Measurements from ENCODE around the gene VSIG8.

Gene VSIG8

GRCh38 chr1:159828176-159828575 lies 34.3 kb downstream of the VSIG8 start:
- no peak for DNase-seq

DNA sequence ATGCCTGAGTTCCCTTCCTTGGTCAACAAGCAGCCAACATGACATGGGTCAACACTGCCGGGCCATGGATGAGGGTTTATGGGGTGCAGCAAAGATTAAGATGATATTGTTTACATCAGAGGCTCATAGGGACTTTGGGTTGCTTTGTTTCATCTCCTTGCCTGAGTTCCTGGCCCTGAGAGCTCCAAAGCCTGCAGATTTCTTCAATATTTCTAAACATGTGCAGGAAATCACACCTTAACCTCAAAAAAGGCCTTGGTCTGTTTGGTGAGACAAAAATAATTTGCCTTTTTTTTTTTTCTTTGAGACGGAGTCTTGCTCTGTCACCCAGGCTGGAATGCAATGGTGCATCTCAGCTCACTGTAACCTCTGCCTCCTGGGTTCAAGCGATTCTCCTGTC lies 34.9 kb downstream of the VSIG8 start:
- no peak for DNase-seq

GRCh38 chr1:159827102-159827490 lies 35.4 kb downstream of the VSIG8 start:
- no peak for DNase-seq

DNA sequence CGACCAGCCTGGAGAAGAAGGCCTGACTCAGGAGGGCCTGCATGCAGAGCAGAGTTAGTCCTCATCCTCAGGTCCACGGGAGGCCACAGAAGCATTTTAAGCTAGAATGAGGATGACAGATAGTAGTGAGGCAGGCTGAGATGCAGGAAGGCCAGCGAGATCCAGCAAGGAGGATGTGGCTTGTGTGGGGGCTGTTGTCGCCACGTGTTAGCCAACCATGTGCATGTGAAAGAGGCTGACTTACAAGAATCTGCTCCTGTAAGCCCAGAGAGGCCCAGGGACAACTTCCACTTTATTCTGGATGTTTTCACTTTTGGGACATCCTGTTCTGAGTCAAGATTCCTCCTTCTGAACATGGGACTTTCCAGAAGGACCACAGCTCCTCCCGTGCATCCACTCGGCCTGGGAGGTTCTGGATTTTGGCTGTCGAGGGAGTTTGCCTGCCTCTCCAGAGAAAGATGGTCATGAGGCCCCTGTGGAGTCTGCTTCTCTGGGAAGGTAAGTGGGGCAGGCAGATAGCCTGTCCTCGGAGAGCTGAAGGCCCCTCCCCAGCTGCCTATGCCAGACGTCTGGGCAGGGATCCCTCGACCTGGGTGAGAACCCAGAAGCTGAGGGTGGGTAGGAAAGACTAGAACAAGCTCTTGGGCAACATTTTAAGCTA lies 35.9 kb downstream of the VSIG8 start, which contains the start of gene SLAMF8:
Gene SLAMF8 (plus strand): TSS at position 433 of the 661 bp plus-strand sequence. CDS start 26 bp downstream, at position 459.
- DNase-seq, result no peak

GRCh38 chr1:159825564-159825963 lies 36.9 kb downstream of the VSIG8 start:
- no peak for DNase-seq

DNA sequence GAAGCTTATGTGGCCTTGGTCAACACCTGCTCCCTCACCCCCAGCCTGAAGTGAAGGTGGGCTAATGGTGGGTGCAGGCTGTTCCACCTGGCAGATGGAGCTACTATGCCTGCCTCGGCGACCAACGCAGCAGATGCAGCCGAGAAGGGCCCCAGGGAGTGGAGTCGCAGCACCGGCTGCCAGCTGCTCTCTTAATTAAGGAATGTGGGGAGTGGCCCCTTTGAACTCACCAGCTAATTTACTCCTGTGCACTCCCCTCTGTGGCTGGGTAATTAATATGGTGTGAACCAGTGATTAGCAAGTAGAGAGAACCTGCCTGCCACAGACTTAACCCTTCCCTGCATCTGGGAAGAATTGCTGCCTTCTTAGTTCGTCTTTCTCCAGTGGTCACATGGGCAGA lies 39.1 kb downstream of the VSIG8 start:
- DNase-seq, result no peak

- no peak for DNase-seq
Observed at GRCh38 chr1:159821171-159821867, 41.1 kb downstream of the VSIG8 start.

GRCh38 chr1:159817276-159818041 lies 45.0 kb downstream of the VSIG8 start:
- DNase-seq, result no peak

- no peak for DNase-seq
Observed at GRCh38 chr1:159815926-159816325, 46.5 kb downstream of the VSIG8 start.

- no peak for DNase-seq
Observed at GRCh38 chr1:159804924-159805323, 57.5 kb downstream of the VSIG8 start.
